KOPT-K1 (cell line): ENCODE results near the gene NPR2.

ENCODE experiments used
- H3K27ac ChIP-seq: fragments of 200-600 bp; sonication (generic); 2 replicates; pipeline ENCODE4 v1.5.1; 2016; ENCODE audit warnings: antibody characterized with exemption, mild to moderate bottlenecking, low read depth, low read length; ENCODE audit not compliant: poor library complexity, severe bottlenecking
- H3K36me3 ChIP-seq: fragments of 200-600 bp; sonication (generic); 2 replicates; pipeline ENCODE4 v1.5.1; 2017; ENCODE audit warnings: antibody characterized with exemption, mild to moderate bottlenecking, low read length, moderate library complexity; ENCODE audit not compliant: insufficient read depth
- H3K9me3 ChIP-seq: fragments of 200-600 bp; sonication (generic); 2 replicates; pipeline ENCODE4 v1.5.1; 2017; ENCODE audit warnings: antibody characterized with exemption, low read length, mild to moderate bottlenecking; ENCODE audit not compliant: insufficient read depth, poor library complexity, severe bottlenecking

The NPR2 gene

DNA sequence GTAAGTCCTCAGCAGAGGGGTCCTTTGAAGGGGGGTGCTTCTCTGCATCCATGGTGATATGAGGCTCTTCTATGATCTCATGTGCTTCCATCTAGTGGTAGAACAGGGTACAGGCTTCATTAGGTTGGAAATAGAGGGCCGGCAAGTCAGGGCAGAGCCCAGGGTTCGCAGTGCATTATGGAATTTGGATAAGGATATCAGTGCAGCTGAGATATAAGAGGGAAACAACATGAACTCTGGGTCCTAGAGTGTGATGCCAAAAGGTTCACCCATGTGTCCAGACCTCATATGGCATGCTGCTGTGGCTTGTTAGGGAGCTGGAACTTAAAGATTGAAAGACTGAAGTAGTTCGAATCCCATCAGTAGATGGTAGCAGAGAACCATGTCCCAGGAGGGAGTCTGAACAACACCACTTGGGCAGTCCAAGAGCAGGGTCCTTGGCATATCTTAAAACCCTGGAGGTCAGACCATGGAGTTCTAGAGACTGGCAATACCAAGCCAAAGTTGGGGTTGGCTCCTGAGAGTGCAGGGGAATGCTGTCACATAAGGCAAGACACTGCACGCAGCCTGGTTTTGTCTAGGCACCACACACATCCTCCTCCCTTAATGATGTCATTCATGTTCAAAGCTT is 34.8 kb downstream of the NPR2 start:
- Histone ChIP-seq H3K9me3 (no peaks in the 10 kb centered on the region), H3K27ac (no peak overlapping the region), H3K36me3 (no peaks in the 10 kb centered on the region)

DNA sequence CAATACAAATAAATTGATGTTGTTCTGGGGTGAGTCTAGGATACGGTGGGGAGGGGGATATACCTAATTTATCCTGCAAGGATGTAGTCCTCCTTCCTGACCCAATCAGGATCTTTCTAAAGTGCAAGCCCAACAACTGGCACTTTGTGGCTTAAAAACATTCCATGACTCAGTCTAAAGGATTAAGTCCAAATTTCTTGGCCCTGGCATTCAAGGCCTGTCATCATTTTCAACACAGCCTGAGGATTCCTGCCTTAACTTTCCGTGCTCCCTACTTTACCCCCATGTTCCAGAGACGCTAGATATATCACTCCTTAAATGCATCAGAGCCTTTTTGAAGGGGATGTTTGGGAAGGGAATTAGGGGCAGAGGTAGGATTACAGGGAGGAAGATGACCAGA is 36.1 kb downstream of the NPR2 start:
- Histone ChIP-seq H3K27ac (no peak overlapping the region), H3K9me3 (no peaks in the 10 kb centered on the region), H3K36me3 (no peaks in the 10 kb centered on the region)

DNA sequence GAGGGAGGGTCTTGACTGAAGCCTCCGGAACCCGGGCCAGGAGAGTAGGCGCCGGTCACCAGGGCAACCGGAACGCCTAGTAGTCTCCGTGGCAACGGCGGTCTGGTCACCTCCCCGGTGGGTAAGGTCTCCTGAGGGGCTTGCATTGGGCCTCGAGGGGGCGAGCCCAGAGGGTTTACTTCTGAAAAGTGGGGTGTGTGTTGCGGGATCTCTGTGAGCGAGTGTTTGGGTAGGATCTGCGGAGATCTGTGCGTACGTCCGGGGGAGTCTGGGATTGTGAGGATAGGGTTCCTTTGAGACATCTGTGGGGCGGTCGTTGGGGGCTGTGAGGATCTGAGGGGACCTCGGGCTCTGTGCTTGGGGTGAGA is 37.3 kb downstream of the NPR2 start, which contains the start of gene FAM221B:
FAM221B (minus strand) TSS at position 17 of the 368 bp plus-strand sequence. CDS start 2,571 bp downstream, outside the sequence.
- H3K9me3 ChIP-seq, result no peaks in the 10 kb centered on the region
- H3K36me3 ChIP-seq, result no peaks in the 10 kb centered on the region
- H3K27ac ChIP-seq, result peak within 1 kb of the TSS; percentile 48

DNA sequence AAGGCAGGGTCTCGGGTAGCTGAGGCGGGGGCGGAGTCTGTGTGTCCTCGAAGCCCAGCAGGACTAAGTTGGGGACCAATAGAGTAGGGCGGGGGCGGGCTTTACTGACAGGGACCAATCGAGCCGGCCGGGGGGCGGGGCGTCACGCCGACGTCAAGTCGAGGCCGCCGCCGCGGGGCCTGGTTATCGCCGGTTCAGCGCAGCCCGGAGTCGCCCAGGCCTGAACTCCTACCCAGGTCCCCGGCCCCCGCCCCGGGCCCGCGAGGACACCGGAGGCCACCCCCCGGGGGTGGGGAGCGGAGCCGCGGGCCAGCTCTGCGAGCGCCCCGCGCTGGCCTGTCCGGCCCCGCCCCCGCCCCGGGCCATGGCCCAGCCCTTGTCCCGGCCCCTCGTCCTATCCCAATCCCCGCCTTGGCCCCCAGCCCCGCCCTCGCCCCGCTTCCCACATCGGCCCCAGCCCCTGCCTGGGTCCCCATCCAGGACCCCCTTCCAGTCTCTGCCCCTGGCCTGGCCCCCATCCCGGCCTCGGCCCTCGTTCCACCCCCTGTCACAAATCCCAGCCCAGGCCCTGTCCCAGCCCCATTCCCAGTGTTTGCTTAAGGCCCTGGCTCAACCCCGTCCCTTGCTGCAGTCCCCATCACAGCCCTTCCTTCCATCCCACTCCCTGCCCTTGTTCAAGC is 37.8 kb downstream of the NPR2 start, which contains the start of gene TMEM8B:
TMEM8B (plus strand) TSS at position 145 of the 680 bp plus-strand sequence; CDS start at position 365, 220 bp downstream.
- Histone ChIP-seq H3K27ac (peak within 1 kb of the TSS; percentile 48), H3K9me3 (no peaks in the 10 kb centered on the region), H3K36me3 (no peaks in the 10 kb centered on the region)

DNA sequence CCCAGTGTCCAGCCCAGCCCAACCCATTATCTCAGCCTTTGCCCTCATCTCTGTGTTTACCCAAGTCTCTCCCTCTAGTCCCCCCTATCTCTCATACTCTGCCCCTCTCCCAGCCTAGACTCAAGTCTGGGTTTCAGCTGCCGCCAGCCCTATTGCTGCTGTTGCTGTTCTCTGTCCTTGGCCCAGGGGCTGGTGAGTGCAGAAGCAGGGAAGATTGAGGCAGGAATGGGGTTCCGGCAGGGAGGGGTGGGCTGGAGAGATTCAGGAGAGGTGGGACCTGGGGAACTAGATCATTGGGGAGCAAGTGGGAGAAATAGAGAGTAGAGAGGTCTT is 38.3 kb downstream of the NPR2 start:
- no peaks in the 10 kb centered on the region for H3K9me3 ChIP-seq
- peak overlapping the region; percentile 48 for H3K27ac ChIP-seq
- no peaks in the 10 kb centered on the region for H3K36me3 ChIP-seq

DNA sequence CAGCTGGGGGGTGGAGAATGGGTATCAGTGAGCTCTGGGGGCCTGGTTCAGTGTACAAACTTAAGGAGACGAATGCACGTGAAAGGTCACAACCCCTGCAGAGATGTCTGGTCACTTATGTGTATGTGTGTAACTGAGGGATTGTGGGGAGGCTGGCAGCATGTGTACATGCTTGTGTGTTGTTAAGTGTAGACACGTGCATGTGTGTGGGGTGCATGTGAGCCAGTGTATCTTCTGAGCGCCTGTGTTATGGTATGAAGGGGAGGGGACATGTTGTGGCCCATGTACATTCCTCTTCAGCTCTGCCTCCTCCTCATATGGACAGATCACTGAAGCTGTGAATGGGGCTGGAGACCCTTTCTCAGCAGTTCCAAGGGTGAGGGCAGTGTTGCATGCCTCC is 39.6 kb downstream of the NPR2 start:
- no peaks in the 10 kb centered on the region for H3K36me3 ChIP-seq
- H3K9me3 ChIP-seq, result no peaks in the 10 kb centered on the region
- H3K27ac ChIP-seq, result no peak overlapping the region

DNA sequence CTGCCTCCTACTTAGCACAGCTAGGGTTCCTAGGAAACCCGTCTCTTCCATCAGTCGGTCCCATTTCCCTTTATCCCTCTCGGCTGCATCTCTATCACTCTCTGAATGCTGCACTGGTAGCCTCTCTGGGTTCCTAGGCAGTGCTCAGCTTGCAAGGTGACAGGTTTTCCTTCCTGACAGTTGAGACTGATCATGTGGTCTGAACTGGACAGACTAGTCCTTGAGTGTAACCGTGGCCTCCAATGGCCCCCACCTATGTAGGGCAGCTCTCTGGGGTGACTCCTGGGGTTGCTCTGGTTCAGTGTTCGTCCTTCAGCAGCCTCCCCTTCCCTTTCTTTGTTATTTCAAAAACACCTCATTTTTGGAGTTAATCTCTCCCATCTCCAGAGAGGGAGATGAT is 41.4 kb downstream of the NPR2 start:
- no peak overlapping the region for H3K27ac ChIP-seq
- H3K36me3 ChIP-seq, result no peaks in the 10 kb centered on the region
- H3K9me3 ChIP-seq, result no peaks in the 10 kb centered on the region

DNA sequence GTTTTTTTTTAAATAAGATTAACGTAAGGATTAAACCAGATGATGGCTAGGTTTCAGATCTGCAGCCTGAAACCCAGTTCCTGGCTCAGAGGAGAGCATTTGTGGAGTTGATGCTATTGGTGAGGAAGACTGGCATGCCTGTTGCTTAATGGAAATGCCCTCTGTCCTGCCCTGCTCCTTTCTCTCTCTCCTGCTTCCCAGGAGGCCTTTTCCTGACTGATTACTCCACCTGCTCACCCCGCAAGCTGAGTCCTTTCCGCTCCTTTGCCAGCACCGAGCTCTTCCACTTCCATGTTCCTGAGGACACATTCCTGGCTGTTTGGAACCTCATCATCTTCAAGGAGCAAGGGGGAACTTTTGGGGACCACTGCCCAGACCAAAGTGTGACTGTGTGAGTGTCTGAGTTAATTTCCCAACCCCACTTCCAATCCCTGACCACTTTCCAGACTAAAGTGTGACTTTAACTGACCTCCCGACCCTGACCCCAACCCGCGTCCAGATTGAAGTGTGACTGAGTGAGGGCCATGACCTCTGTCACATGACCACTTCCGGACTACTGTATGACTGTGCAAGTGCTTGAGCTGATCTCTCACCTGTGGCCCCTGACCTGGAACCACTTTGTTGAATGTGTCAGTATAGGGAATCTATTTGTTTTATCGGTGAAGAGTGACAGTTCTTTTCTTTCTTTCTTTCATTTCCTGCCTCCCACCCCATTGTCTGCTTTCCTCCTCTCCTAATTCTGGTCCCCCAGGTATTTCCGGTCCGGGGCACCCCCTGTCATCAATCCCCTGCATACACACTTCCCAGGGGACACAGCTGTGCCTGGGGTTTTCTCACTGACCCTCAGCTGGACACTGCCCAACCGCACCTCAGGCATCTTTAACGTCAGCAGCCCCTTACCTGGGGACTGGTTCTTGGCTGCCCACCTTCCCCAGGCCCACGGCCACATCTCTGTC is 43.1 kb downstream of the NPR2 start:
- Histone ChIP-seq H3K36me3 (no peaks in the 10 kb centered on the region), H3K9me3 (no peaks in the 10 kb centered on the region), H3K27ac (no peak overlapping the region)

DNA sequence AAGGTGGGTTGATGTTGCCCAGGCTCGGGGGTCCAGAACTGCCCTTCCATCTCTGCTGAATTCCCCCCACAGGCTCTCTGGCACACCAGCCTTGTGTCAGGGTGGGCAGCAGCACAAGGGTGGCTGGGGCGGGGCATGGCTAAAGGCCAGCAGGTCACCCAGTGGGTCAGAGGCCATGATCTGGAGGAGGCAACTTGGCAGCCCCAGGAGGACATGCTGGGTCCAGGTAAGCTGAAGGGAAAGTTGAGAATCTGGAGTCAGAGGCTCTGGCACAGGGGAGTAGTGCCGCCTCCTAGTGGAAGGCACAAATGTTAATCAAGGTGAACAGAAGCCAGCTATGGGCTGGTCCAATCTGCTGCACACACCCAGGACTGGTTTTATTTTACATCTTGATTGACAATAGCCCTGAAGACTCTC is 43.8 kb downstream of the NPR2 start:
- H3K36me3 ChIP-seq, result no peaks in the 10 kb centered on the region
- H3K27ac ChIP-seq, result no peak overlapping the region
- H3K9me3 ChIP-seq, result no peaks in the 10 kb centered on the region

DNA sequence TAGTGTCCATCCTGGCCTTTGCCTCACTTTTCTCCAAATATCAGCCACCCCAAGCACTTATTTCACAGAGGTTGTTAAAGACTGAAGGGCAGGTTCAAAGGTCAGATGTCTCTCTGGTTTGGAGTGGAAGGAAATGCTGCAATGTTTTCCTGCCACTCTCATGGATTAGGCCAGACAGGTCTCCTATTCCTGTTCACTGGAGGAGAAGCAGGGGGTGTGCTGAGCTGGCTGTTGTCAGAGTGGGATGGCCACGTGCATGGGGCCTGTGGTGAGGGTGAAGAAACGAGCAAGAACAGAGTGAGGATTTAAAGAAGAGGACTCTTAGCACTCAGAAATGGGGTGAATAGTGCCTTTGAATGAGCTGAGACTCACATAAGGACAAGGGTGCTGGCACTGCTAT is 44.4 kb downstream of the NPR2 start:
- Histone ChIP-seq H3K36me3 (no peaks in the 10 kb centered on the region), H3K9me3 (no peaks in the 10 kb centered on the region), H3K27ac (no peak overlapping the region)

DNA sequence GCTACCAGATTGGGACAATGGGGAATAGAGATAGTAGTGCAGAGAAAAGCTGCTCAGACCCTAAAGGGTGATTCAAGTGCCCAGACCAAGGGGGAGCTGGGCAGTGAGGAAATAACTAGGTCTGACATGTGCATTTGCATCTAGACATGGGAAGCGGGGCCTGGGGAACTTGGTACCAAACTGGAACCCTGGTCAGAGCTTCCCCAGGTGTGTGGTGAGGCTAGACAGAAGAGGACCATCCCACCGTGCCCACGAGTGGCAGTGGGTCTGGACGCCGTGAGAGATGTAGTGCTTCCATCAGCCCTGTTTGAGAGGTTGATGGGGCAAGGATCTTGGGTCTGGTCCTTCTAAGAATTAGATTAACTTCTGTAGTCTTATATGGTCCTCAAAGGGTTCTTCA is 45.2 kb downstream of the NPR2 start:
- Histone ChIP-seq H3K27ac (no peak overlapping the region), H3K9me3 (no peaks in the 10 kb centered on the region), H3K36me3 (no peaks in the 10 kb centered on the region)

DNA sequence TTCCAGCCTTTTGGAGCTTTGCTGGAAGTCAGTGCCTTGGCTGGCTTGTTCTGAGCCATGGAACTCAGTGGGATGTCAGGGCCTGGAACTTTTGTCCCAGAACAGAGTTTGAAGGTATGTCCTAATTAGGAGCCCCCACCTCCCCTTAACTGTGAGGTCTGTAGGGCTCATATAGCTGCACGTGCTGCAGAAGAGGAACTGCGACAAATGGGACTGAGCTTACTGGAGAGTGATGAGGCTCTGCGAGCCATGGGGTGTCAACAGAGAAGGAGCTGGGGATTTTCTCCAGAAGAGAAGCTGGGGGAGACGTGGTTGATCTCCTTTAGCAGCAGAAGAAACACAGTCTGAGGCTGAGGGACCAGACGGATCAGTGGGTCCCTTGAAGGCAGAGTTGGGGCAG is 48.5 kb downstream of the NPR2 start:
- no peaks in the 10 kb centered on the region for H3K36me3 ChIP-seq
- H3K27ac ChIP-seq, result no peak overlapping the region
- no peaks in the 10 kb centered on the region for H3K9me3 ChIP-seq

DNA sequence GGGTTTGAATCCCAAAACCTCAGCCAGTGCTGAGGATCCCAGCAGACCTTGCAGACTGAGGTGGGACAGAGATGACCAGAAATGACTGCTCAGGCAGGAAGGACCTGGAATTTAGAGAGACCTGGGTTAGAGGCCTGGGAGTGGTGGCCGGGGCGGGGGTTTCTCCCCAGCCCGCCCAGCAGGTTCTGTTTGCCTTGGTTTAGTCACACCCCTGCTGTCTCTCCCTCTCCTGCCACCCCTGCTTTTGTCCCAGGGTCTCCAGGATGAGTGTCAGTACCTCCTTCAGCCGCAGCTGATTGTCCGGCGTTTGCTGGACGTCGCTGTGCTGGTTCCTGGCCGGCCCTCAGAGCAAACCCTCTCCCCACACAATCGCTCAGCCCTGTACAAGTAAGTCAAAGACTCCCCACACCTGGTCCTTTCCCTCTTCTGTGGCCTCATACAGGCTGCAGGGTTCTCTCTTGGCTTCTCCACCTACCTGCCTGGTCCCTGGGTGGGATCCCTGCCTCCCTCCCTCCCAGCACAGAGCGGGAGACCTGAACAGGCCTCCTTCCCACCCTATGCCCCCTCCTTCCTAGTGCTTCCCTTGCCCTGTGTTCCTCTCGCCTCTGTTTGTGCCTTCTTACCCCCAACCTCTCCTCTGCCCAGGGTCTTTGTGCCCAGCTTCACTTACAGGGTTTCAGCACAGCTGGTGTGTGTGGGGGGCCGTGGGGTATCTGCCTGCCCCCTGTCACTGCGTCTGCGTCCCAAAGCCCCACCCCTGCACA is 49.7 kb downstream of the NPR2 start:
- Histone ChIP-seq H3K27ac (no peak overlapping the region), H3K9me3 (no peaks in the 10 kb centered on the region), H3K36me3 (no peaks in the 10 kb centered on the region)

DNA sequence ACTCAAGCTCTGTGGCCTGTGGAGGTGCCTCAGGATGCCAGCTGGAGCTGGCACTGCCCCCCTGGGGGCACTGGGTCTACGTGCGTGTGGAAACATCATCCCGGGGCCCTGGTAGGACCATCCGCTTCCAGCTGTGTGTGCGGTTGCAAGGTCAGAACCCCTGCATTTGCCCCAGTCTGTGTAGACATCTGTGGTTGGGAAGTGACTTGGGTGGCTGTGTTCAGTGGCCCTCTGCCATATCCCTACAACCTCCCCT is 50.2 kb downstream of the NPR2 start:
- Histone ChIP-seq H3K36me3 (no peaks in the 10 kb centered on the region), H3K27ac (no peak overlapping the region), H3K9me3 (no peaks in the 10 kb centered on the region)
